DOHH2 (cell line): ENCODE results near the gene KIFBP.

ENCODE experiments used
- H3F3A ChIP-seq: fragments of 200-600 bp; sonication (generic), shearing (Covaris generic); 2 replicates; pipeline ENCODE4 v1.6.0; 2016; ENCODE audit warnings: antibody characterized with exemption, mild to moderate bottlenecking; ENCODE audit not compliant: control insufficient read depth, insufficient read depth
- H3K27ac ChIP-seq: fragments of 200-600 bp; sonication (generic); 2 replicates; pipeline ENCODE4 v1.5.1; 2014; ENCODE audit warnings: low read depth, mild to moderate bottlenecking, low read length, moderate library complexity
- H3K27me3 ChIP-seq: fragments of 200-600 bp; sonication (generic); 2 replicates; pipeline ENCODE4 v1.6.1; 2014; ENCODE audit warnings: mild to moderate bottlenecking, low read length, mixed read lengths; ENCODE audit not compliant: control insufficient read depth
- H3K36me3 ChIP-seq: fragments of 200-600 bp; sonication (generic); 2 replicates; pipeline ENCODE4 v1.6.1; 2014; ENCODE audit warnings: mild to moderate bottlenecking, low read length, moderate library complexity, mixed read lengths; ENCODE audit not compliant: control insufficient read depth
- H3K4me1 ChIP-seq: fragments of 200-600 bp; sonication (generic); 2 replicates; pipeline ENCODE4 v1.6.1; 2014; ENCODE audit warnings: mild to moderate bottlenecking, low read length, mixed read lengths; ENCODE audit not compliant: control insufficient read depth
- H3K4me2 ChIP-seq: fragments of 200-600 bp; sonication (generic); 2 replicates; pipeline ENCODE4 v1.6.0; 2014; ENCODE audit warnings: mild to moderate bottlenecking, low read length, moderate library complexity
- H3K4me3 ChIP-seq: fragments of 200-600 bp; sonication (generic); 2 replicates; pipeline ENCODE4 v1.5.1; 2014; ENCODE audit warnings: mild to moderate bottlenecking, low read length, mixed read lengths
- H3K79me2 ChIP-seq: fragments of 200-600 bp; sonication (generic); 2 replicates; pipeline ENCODE4 v1.6.1; 2014; ENCODE audit warnings: mild to moderate bottlenecking, low read length, mixed read lengths; ENCODE audit not compliant: control insufficient read depth
- H3K9me2 ChIP-seq: fragments of 200-600 bp; sonication (generic); replicated peaks from 2 replicates; pipeline ENCODE4 v1.6.1; 2014; ENCODE audit warnings: mild to moderate bottlenecking, low read length, mixed read lengths; ENCODE audit not compliant: control insufficient read depth
- H3K9me3 ChIP-seq: fragments of 200-600 bp; sonication (generic); 2 replicates; pipeline ENCODE4 v1.6.1; 2014; ENCODE audit warnings: antibody characterized with exemption, low read length, mixed read lengths; ENCODE audit not compliant: control insufficient read depth, insufficient read depth
- H4K20me1 ChIP-seq: fragments of 200-600 bp; sonication (generic); 2 replicates; pipeline ENCODE4 v1.6.0; 2014; ENCODE audit warnings: low read depth, mild to moderate bottlenecking, antibody characterized with exemption, low read length, moderate library complexity; ENCODE audit not compliant: control insufficient read depth, insufficient read depth
- EZH2phosphoT487 ChIP-seq: fragments of 200-600 bp; sonication (generic); IDR thresholded peaks from 2 replicates; pipeline ENCODE4 v1.6.1; 2017; ENCODE audit warnings: borderline replicate concordance, mild to moderate bottlenecking, antibody characterized with exemption, low read length, moderate library complexity, mixed read lengths
- TF ChIP-seq, protein P1 (sequence below): fragments of 200-600 bp; sonication (generic); IDR thresholded peaks from one replicate; pipeline ENCODE4 v1.5.1; 2014; ENCODE audit warnings: antibody characterized with exemption, mild to moderate bottlenecking, low read depth, low read length; ENCODE audit not compliant: poor library complexity, severe bottlenecking

Gene KIFBP

GRCh38 chr10:69004821-69005220 lies 16.2 kb downstream of the KIFBP start:
- Histone ChIP-seq H3K4me1 (no peaks in the 10 kb centered on the region), H3K36me3 (peaks cover 13% of the 10 kb centered on the region), H3K4me3 (no peak overlapping the region), H3K4me2 (no peak overlapping the region), H3F3A (no peaks in the 10 kb centered on the region), H3K79me2 (no peaks in the 10 kb centered on the region), H3K9me3 (no peaks in the 10 kb centered on the region), H4K20me1 (no peaks in the 10 kb centered on the region), H3K27ac (no peak overlapping the region), H3K9me2 (no peaks in the 10 kb centered on the region), H3K27me3 (no peaks in the 10 kb centered on the region)
- TF ChIP-seq, protein P1, sequence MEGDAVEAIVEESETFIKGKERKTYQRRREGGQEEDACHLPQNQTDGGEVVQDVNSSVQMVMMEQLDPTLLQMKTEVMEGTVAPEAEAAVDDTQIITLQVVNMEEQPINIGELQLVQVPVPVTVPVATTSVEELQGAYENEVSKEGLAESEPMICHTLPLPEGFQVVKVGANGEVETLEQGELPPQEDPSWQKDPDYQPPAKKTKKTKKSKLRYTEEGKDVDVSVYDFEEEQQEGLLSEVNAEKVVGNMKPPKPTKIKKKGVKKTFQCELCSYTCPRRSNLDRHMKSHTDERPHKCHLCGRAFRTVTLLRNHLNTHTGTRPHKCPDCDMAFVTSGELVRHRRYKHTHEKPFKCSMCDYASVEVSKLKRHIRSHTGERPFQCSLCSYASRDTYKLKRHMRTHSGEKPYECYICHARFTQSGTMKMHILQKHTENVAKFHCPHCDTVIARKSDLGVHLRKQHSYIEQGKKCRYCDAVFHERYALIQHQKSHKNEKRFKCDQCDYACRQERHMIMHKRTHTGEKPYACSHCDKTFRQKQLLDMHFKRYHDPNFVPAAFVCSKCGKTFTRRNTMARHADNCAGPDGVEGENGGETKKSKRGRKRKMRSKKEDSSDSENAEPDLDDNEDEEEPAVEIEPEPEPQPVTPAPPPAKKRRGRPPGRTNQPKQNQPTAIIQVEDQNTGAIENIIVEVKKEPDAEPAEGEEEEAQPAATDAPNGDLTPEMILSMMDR: peak; percentile 29
- TF ChIP-seq EZH2phosphoT487: no peak

- no peak overlapping the region for H3K4me2 ChIP-seq
- peaks cover 5% of the 10 kb centered on the region for H3K36me3 ChIP-seq
- TF ChIP-seq, protein P1: no peak
- no peak for TF ChIP-seq EZH2phosphoT487
- H3K79me2 ChIP-seq: no peaks in the 10 kb centered on the region
- no peak overlapping the region for H3K4me3 ChIP-seq
- no peaks in the 10 kb centered on the region for H3F3A ChIP-seq
- H3K27ac ChIP-seq: no peak overlapping the region
- H3K9me3 ChIP-seq: no peaks in the 10 kb centered on the region
- no peaks in the 10 kb centered on the region for H3K4me1 ChIP-seq
- H4K20me1 ChIP-seq: no peaks in the 10 kb centered on the region
- H3K27me3 ChIP-seq: no peaks in the 10 kb centered on the region
- no peaks in the 10 kb centered on the region for H3K9me2 ChIP-seq
Observed at GRCh38 chr10:69005704-69006485, 17.3 kb downstream of the KIFBP start.

- Histone ChIP-seq H3K9me2 (no peaks in the 10 kb centered on the region), H3K9me3 (no peaks in the 10 kb centered on the region), H3K27me3 (no peaks in the 10 kb centered on the region), H3K4me1 (no peaks in the 10 kb centered on the region), H3K4me2 (no peak overlapping the region), H3F3A (no peaks in the 10 kb centered on the region), H3K27ac (no peak overlapping the region), H3K4me3 (no peak overlapping the region), H3K79me2 (no peaks in the 10 kb centered on the region), H3K36me3 (peaks cover 3% of the 10 kb centered on the region; the same call in 1 of the 2 replicates), H4K20me1 (no peaks in the 10 kb centered on the region)
- TF ChIP-seq, protein P1: no peak
- TF ChIP-seq EZH2phosphoT487: no peak
Observed at GRCh38 chr10:69007260-69007659, 18.7 kb downstream of the KIFBP start.
